ENCODE measurements around the gene KCNMB2.

The KCNMB2 gene

GRCh38 chr3:178765472-178765871 is 229.2 kb downstream of the KCNMB2 start:
- DNase-seq, result no peak

GRCh38 chr3:178767581-178767980 is 231.3 kb downstream of the KCNMB2 start:
- no peak for DNase-seq

GRCh38 chr3:178768072-178768864 is 232.0 kb downstream of the KCNMB2 start:
- no peak for DNase-seq

- DNase-seq, result no peak
Observed at GRCh38 chr3:178771511-178771910, 235.3 kb downstream of the KCNMB2 start.

- DNase-seq, result no peak
Observed at GRCh38 chr3:178772746-178773145, 236.5 kb downstream of the KCNMB2 start.

GRCh38 chr3:178773358-178773757 is 237.1 kb downstream of the KCNMB2 start:
- no peak for DNase-seq

GRCh38 chr3:178777718-178778411 is 241.6 kb downstream of the KCNMB2 start:
- no peak for DNase-seq

GRCh38 chr3:178778589-178778988 is 242.4 kb downstream of the KCNMB2 start:
- no peak for DNase-seq

- DNase-seq, result no peak
Observed at GRCh38 chr3:178785961-178786360, 249.7 kb downstream of the KCNMB2 start.

GRCh38 chr3:178787960-178788359 is 251.7 kb downstream of the KCNMB2 start:
- no peak for DNase-seq

GRCh38 chr3:178794711-178795110 is 258.5 kb downstream of the KCNMB2 start:
- no peak for DNase-seq

- DNase-seq, result no peak
Observed at GRCh38 chr3:178795349-178795748, 259.1 kb downstream of the KCNMB2 start.

- no peak for DNase-seq
Observed at GRCh38 chr3:178802259-178802658, 266.0 kb downstream of the KCNMB2 start.

GRCh38 chr3:178802993-178803693 is 266.9 kb downstream of the KCNMB2 start:
- no peak for DNase-seq

- no peak for DNase-seq
Observed at GRCh38 chr3:178804606-178805005, 268.4 kb downstream of the KCNMB2 start.

- DNase-seq, result no peak
Observed at GRCh38 chr3:178805741-178806140, 269.5 kb downstream of the KCNMB2 start.

GRCh38 chr3:178806651-178807050 is 270.4 kb downstream of the KCNMB2 start:
- no peak for DNase-seq

GRCh38 chr3:178807694-178808093 is 271.5 kb downstream of the KCNMB2 start:
- DNase-seq, result no peak

- no peak for DNase-seq
Observed at GRCh38 chr3:178808748-178809147, 272.5 kb downstream of the KCNMB2 start.

- DNase-seq, result no peak
Observed at GRCh38 chr3:178810181-178810580, 273.9 kb downstream of the KCNMB2 start.

- DNase-seq, result no peak
Observed at GRCh38 chr3:178822722-178823121, 286.5 kb downstream of the KCNMB2 start.

GRCh38 chr3:178823150-178823549 is 286.9 kb downstream of the KCNMB2 start:
- DNase-seq, result no peak

GRCh38 chr3:178823591-178824246 is 287.5 kb downstream of the KCNMB2 start:
- DNase-seq, result no peak
